LNCAP (cell line): Measurements from ENCODE around the gene RBBP6.

Experiments used
- TF ChIP-seq, protein P1 (sequence below): fragments of 450-650 bp; IDR thresholded peaks from 2 replicates; pipeline ENCODE4 v1.5.1; 2017; ENCODE audit warnings: mild to moderate bottlenecking

RBBP6 gene

GRCh38 chr16:24580665-24581064, 41.3 kb downstream of the RBBP6 start:
- TF ChIP-seq, protein P1, sequence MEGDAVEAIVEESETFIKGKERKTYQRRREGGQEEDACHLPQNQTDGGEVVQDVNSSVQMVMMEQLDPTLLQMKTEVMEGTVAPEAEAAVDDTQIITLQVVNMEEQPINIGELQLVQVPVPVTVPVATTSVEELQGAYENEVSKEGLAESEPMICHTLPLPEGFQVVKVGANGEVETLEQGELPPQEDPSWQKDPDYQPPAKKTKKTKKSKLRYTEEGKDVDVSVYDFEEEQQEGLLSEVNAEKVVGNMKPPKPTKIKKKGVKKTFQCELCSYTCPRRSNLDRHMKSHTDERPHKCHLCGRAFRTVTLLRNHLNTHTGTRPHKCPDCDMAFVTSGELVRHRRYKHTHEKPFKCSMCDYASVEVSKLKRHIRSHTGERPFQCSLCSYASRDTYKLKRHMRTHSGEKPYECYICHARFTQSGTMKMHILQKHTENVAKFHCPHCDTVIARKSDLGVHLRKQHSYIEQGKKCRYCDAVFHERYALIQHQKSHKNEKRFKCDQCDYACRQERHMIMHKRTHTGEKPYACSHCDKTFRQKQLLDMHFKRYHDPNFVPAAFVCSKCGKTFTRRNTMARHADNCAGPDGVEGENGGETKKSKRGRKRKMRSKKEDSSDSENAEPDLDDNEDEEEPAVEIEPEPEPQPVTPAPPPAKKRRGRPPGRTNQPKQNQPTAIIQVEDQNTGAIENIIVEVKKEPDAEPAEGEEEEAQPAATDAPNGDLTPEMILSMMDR = peak; percentile 45; the same call in 1 of the 2 replicates

- TF ChIP-seq, protein P1 = no peak
These were observed 44.1 kb downstream of the RBBP6 start for GRCh38 chr16:24583494-24583893.

- TF ChIP-seq, protein P1 = no peak
These were observed 50.6 kb downstream of the RBBP6 start for GRCh38 chr16:24589997-24590396.

DNA sequence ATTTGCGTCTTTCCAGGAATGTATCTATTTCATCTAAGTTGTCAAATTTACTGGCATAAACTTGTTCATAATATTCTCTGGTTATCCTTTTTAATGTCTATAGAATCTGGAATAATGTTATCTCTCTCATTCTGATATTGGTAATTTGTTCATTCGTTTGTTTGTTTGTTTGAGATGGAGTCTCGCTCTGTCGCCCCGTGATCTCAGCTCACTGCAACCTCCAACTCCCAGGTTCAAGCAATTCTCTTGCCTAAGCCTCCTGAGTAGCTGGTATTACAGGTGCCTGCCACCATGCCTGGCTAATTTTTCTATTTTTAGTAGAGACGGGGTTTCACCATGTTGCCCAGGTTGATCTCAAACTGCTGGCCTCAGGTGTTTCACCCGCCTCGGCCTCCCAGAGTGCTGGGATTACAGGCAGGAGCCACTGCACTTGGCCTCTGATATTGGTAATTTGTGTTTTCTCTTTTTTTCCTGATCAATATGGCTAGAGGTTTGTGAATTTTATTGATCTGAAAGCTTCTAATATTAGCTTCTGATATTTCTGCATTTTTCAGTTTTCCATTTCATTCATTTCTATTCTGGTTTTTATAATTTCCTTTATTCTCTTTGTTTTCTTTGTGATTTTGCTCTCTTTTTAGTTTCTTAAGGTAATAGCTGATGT, 59.5 kb downstream of the RBBP6 start:
- TF ChIP-seq, protein P1 = no peak

DNA sequence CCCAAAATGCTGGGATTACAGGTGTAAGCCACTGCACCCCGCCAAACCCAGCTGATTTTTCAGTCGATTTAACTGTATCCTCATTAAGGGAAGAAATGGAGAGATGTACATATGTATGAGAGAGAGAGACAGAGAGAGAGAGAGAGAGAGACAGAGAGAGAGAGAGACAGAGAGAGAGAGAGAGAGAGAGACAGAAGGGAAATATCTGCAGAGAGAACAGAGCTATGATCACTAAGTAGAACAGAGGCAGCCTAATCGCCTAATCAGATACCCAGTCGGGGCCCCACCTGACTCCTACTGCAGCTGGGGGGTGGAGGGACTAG, 70.0 kb downstream of the RBBP6 start:
- TF ChIP-seq, protein P1 = no peak

- TF ChIP-seq, protein P1 = no peak
These were observed 70.5 kb downstream of the RBBP6 start for GRCh38 chr16:24609740-24610415.

DNA sequence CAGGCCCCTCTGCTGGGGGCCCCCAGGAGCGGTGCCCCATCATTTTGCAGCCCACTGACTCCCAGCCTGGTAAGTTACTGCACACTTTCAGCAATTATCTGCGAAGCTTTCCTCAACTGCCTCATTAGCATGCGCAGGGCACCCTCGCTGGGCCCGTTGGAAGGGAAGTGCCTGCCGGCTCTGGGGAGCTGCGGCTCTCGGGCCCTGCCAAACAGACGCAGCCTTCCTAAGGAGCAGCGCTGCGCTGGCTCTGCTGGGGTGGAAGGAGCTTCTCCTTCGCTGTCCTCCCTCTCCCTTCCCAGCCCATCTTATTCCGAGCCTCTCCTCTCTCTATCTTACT, 71.0 kb downstream of the RBBP6 start:
- TF ChIP-seq, protein P1 = no peak
